Upper lobe of left lung (tissue), 4 donors: ENCODE measurements around the gene NBEA.

Source experiments
- CTCF ChIP-seq, 6 experiments: fragments of 450-650 bp in 4 of 6; fragments of 200-600 bp in 2 of 6; sonication (generic) in 2 of 6; IDR thresholded peaks; one replicate each; pipeline ENCODE4 v1.5.1; 2016 to 2019; ENCODE audit warnings: antibody characterized with exemption in 6 of 6
- EP300 ChIP-seq, 4 donors: sonication (generic); formaldehyde crosslinking; IDR thresholded peaks; one replicate each; pipeline ENCODE4 v1.5.1; 2017; ENCODE audit warnings: antibody characterized with exemption in 4 of 4, control low read depth in 2 of 4
- POLR2A ChIP-seq, 4 donors: fragments of 450-650 bp; IDR thresholded peaks; one replicate each; pipeline ENCODE4 v1.5.1; 2016 to 2017; ENCODE audit warnings: antibody characterized with exemption in 4 of 4, mild to moderate bottlenecking in 2 of 4
- POLR2AphosphoS5 ChIP-seq, 2 donors: sonication (generic); formaldehyde crosslinking; IDR thresholded peaks; one replicate each; pipeline ENCODE4 v1.5.1; 2017; ENCODE audit warnings: antibody characterized with exemption in 2 of 2

- TF ChIP-seq POLR2AphosphoS5 (IDR thresholded peaks at IDR 0.05) (no peak), CTCF (IDR thresholded peaks at IDR 0.05) (no peak), EP300 (IDR thresholded peaks at IDR 0.05) (no peak), POLR2A (IDR thresholded peaks at IDR 0.05) (no peak)
Measured at GRCh38 chr13:35127466-35127865, 185.4 kb downstream of the NBEA start.
